HTERT RPE-1 (cell line): ENCODE results near the gene MYO15B.

ENCODE experiments used
- in situ Hi-C: fragments of 300-500 bp; cut with MboI; formaldehyde crosslinking; loops from 4 replicates; pipeline ENCODE4 v1.14.3; 2020; ENCODE audit warnings: low sequenced_read_pairs

Gene MYO15B

GRCh38 chr17:75622771-75623273 is 35.2 kb downstream of the MYO15B start:
- in situ Hi-C loops, result no loop called here

- in situ Hi-C loops, result no loop called here
These were observed 35.8 kb downstream of the MYO15B start for GRCh38 chr17:75623386-75623785.

DNA sequence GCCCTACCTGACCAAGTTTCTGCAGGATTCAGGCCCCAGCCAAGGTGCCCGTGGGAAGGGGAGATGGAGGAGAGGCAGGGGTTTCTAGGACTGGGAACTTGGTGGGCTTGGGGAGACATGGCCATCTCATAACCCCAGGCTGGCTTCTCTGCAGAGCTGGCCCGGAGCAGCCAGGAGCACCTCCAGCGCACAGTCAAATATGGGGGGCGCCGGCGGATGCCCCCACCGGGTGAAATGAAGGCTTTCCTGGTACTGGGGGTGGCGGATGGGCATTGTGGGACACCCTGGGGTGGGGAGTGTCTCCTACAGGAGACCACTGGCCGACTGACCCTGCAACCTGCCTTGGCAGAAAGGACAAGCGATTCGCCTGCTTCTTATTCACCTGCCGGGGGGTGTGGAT is 36.4 kb downstream of the MYO15B start:
- in situ Hi-C loops, result no loop called here

DNA sequence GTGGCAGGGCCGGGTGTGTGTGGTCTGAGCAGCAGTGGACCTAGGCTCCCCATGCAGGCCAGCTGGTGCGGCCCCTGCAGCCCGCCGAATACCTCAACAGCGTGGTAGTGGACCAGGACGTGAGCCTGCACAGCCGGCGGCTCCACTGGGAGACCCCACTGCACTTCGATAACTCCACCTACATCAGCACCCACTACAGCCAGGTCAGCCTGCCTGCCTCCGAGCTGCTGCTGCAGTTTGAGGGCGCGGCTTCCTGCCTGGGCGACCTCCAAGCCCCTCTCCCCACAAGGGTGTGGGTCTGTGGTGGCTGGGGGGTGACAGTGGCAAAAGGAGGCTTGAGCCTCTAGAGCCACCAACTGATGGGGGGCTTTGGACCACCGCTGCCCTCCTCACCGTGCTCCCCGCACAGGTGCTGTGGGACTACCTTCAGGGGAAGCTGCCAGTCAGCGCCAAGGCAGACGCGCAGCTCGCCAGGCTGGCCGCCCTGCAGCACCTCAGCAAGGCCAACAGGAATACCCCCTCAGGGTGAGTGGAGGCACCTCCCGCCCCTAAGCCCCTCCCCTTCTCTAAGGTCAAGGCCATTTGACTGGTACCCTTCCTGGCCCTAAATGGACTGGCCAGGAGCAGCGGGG is 37.2 kb downstream of the MYO15B start:
- in situ Hi-C loops, result no loop called here

DNA sequence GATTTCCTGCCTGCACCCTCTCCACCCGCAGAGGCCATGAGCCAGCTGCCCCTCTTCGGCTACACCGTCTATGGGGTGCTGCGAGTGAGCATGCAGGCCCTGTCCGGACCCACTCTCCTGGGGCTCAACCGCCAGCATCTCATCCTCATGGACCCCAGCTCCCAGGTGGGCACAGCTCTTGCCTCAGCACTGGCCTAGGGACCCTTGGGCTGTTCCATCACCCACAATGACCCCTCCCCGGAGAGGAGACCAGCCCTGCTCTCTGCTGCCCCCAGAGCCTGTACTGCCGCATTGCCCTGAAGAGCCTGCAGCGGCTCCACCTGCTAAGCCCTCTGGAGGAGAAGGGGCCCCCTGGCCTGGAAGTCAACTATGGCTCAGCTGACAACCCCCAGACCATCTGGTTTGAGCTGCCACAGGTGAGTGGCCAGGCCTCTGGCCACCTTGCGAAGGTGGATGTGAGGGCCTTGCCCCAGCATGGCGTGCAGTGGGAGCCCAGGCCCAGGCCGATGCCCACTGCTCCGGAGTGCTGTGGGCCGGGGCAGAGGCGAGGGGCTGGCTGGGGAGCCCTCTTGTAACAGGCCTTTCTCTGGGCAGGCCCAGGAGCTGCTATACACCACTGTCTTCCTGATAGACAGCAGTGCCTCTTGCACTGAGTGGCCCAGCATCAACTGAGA is 38.4 kb downstream of the MYO15B start:
- in situ Hi-C loops, result no loop called here

DNA sequence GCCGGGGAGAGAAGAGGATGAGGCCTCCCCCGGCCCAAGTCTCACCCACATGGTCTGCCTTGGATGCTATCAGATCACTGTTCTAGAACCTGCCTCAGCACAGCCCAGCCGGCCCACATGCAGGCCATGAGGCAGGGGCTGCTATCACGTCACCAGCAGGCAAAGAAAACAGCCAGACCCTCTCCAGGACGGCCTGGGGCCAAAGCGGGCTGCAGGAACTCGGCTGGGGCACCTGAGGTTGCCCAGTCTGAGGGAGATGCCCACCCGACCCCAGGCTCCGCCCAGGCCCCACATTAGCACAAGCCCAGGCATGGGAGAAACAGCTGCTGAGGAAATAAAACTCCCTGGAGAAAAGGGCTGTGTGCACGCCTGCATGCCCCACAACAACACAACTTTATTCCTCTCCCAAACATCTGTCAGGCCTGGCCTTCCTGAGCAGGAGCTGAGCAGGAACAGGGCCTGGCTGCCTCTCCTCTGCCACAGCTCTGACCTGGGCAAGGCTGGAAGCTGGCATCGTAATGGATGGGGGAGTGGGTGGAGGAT is 39.0 kb downstream of the MYO15B start:
- in situ Hi-C loops, result no loop called here

DNA sequence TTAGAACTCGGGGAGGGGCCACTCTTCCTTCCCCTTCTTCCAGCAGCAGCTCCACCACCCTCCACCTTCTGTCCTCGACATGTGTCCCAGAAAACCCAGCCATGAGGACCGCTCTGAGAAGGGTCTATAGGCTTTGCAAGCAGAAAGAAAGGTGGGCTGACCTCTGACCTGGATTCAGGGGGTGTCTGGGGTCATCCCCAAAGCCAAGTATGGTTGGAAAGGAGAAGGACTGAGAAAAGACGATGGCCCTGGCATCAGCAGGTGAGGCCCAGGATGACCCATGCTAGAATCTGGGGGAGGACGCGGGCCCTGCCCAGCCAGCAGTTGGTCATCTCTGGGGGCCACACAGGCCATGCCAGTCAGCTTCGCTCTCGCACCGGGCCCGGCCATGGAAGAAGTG is 39.5 kb downstream of the MYO15B start:
- in situ Hi-C loops, result no loop called here

GRCh38 chr17:75628425-75628824 is 40.8 kb downstream of the MYO15B start:
- in situ Hi-C loops, result no loop called here

DNA sequence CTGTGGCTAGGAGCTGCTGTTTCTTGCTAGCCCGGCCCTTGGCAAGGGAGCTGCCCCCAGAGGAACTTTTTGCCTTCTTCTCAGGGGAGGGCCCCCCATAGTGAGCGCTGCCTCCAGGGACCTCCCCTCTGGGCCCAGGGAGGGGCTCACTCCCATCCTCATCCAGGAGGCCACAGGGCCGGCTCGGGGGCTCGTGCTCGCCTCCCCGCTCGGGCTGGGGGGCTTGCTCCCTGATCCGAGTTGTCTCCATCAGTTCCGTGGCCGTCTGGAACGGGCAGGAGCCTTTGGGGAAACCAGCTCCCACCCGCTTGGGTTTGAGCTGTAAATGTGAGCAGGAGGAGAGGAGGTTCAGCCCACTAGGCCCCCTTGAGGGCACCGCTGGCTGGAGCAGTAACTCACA is 41.6 kb downstream of the MYO15B start:
- in situ Hi-C loops, result no loop called here

DNA sequence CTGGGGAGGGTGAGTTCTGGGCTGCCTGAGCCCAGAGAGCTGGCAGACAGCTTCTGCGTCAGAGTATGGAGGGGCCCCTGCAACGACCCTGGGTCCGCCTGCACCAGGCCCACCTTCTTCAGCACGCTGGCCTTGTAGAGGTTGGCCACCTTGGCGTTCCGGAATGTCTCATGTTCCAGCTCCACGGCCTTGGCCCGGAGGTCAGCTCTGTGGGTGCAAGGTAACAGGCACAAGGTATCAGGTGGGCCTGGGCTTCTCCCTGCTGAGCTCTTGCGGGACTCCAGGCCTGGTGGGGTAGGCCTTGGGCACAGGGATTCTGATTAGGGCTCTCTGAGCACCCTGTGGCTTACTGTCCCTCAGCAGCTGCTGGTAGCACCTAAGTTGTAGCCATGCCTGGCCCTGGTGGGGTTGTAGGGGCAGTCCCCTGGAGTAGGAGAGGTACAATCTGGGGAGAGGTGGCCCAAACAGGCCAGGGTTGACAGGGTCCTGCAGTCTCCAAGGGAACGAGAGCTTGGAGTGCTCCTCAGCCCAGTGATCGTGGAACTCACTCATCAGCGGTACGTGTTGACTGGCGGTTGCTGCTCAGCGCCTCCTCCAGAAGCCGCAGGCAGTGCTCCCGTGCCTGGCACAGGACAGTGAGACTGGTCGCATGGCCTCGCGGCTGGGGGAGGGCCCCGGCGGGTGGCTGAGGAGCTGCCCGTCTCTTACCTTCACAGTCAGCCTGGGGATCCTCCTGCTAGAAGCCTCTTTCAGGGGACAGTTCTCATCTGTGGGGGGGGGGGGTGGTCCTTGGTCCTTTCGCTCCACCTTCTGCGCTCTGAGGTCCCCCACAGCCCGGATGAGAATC is 42.7 kb downstream of the MYO15B start:
- in situ Hi-C loops, result no loop called here

GRCh38 chr17:75631353-75631752 is 43.8 kb downstream of the MYO15B start:
- in situ Hi-C loops, result no loop called here

GRCh38 chr17:75632428-75632827 is 44.8 kb downstream of the MYO15B start:
- in situ Hi-C loops, result no loop called here

DNA sequence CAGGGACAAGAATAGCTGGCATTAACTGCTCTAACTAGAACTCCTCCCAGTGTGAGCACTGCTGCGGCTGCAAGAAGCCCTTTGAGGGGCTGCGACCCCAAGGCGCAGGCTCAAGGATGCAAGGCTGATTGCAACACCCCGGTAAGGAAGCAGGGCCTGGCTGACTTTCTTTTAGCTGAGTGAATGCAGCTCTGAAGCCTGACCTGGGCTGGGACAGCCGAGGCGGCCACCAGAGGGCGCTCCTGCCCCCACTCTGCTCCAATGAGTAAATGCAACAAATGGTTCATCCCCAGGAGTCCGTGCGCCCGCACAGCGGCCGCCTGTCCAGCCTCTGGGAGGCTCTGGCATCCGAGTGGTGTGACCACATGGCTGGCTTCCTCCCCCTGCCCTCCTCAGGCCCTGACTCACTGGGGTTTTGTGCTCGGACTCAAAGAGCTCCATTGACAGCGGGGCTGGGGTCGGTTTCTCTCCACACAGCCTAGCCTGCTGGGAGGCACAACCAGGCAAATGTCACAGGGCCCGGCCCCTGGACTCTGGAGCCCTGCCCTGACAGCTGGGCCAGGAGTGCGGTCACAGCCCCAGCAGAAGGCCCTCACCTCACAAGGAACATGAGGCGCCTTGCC is 45.4 kb downstream of the MYO15B start, which contains the start of gene SMIM5:
TSS of gene SMIM5 (plus strand) at position 572 of the 623 bp plus-strand sequence. CDS start 6,768 bp downstream, outside the sequence.
- in situ Hi-C loops, result no loop called here

DNA sequence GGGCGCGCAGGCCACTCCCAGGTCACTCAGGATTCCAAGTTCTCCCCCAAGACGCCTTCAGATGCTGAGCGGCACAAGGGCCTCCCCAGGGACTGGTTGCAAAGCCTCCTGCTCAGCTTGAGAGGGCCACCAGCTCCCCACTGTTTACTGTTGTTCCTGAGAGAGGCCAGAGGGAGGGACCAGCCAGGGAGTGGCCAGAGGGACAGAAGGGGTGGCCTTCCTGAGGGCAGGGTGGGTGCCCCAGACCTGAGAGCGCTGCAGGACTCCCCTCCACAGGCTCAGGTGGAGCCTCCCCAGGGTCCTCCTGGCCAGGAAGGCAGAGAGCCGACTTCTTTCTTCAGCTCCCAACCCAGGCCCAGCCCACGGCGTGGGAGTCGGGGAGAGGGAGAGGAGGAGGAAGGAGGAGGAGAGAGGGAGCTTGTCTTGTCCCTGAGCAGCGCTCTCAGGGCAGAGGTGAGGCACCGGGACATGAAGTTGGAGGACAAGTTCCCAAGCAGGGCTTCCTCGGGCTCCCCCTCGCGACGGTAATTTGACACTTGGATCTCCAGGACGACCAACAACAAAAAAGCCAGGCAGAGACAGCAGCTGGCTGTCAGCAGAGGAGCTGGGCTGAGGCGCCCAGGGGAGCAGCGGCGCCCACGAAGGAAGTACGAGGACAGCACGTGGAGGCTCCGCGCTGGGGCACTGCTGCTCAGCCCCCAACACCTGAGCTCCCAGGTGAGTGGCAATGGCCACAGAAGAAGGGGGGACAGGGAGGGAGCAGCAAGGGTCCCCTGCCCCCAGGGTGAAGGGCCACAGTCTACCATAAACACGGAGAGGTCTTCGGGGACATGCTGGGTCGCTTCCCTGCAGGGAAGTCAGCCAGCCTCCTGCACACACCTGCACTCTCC is 46.1 kb downstream of the MYO15B start:
- in situ Hi-C loops, result no loop called here

GRCh38 chr17:75634376-75634740 is 46.8 kb downstream of the MYO15B start:
- in situ Hi-C loops, result no loop called here

DNA sequence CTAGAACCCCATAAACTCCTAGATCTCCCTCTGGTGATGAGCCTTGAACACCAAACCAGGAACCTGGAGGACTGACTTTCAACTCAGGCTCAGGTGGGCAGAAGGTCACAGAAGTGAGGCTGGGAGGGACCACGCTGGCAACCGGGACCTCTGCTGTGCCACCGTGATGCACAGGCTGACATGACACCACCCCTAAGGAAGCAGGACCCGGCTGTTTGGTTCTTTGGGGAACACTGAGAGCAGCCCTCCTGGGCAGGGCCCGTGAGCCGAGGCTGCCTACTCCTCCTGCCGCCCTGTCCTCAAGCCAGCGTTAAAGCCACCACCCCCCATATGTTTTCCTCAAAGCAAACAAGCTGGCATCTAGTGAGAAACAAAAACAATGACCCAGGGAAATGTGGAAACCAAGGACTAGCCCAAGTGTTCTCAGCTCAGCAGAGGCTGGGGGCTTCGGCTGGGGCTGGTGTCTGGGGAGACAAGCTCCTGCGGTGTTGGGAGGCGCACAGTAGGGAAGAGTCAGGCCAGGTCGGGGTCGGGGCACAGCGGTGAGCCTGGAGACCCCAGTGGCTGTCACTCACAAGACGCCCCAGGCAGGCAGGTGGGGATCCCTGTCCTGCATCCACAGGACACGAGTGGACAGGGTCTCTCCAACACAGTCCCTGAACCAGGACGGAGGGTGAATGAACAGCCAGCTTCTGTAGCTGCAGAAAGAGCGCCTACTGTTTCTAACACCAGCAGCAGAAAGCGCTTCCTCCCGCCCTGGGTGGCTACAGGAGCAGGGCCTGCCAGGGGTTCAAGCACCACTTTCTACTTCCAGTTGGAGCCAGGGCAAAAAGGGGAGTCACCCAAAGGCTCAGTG is 47.4 kb downstream of the MYO15B start:
- in situ Hi-C loops, result no loop called here

DNA sequence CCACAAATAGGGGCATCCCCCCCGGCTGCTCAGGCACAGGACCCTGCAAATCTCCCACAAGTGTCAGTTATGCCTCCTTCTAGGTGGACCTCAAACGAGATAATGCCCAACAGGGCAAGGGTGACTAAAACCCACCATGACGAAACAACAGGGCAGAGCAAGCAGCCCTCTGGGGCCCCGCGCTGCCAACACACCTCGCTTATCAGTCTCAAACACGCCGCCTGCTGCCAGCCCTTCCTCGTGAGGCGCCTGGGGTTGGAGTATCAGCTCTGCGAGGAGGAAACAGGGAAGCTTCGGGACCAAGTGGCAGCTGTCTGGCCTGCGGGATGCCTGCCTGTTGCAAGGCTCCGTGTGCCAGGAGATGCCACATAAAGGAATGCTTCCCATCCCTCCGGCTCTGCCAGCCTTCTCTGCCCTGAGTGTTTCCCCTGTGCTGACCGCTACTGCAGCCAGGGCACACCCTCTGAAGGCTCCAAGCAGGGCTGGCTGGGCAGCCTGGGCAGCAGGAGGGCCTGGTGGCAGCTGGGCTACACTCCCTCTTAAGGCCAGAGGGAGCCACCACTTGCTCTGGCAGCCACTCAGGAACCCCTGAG is 48.1 kb downstream of the MYO15B start:
- in situ Hi-C loops, result no loop called here

DNA sequence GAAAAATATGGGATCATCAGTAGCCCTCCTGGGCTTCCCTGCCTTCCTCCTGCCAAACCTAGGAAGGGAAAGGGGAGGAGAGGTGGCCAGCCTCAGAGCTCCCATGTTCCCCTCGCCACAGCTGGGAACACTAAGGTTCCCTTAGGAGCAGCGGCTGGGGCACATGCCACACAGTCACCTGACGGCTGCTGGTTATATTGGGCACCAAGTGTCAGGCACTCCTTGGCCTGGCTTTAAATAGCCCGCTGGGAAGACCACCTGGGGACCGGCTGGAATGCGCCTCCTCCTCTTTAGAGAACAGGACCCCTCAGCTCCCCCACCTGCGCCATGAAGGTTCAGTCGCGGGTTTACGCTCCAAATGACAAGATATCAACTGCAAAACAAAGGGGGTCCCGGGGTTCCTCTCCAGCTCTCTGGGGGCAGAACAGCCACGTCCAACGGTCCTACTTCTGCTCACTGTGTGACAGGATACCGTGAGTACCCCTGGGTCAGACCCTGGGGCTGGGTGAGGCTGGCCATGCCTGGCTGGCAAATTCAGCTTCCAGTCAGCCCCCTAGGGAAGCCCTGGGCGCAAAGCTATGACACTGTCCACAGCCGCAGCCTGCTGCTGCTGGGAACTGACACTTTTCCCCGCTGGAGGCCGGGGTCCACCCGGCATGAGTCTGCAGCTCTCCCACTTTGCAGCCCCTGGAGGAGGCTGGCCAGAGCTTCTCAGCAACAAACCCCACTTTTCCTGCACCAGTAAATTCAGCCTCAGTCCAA is 49.0 kb downstream of the MYO15B start:
- in situ Hi-C loops, result no loop called here
